HG03135 (cell line): Measurements from ENCODE around the gene WWC2.
"Not testable (repeated sequence)": the region's sequence is repeated elsewhere in the genome, so short reads cannot be mapped to it uniquely, and the experiment has no call there.

Source experiments
- ATAC-seq: cut with Tn5 transposase; IDR thresholded peaks from one replicate; pipeline ENCODE4 v1.9.1; 2021; ENCODE audit warnings: mild to moderate bottlenecking, moderate library complexity; ENCODE audit not compliant: unreplicated experiment

The WWC2 gene

GRCh38 chr4:183324056-183324455 is 225.0 kb downstream of the WWC2 start:
- not testable (repeated sequence) for ATAC-seq

GRCh38 chr4:183324619-183325018 is 225.6 kb downstream of the WWC2 start:
- ATAC-seq, result no peak

- not testable (repeated sequence) for ATAC-seq
These were observed 227.3 kb downstream of the WWC2 start for GRCh38 chr4:183326387-183326786.

- no peak for ATAC-seq
These were observed 227.8 kb downstream of the WWC2 start for GRCh38 chr4:183326853-183327252.

GRCh38 chr4:183327827-183328226 is 228.8 kb downstream of the WWC2 start:
- no peak for ATAC-seq

GRCh38 chr4:183328832-183329231 is 229.8 kb downstream of the WWC2 start:
- no peak for ATAC-seq

GRCh38 chr4:183329244-183329643 is 230.2 kb downstream of the WWC2 start:
- ATAC-seq, result no peak

- no peak for ATAC-seq
These were observed 231.1 kb downstream of the WWC2 start for GRCh38 chr4:183329954-183330742.

GRCh38 chr4:183330841-183331240 is 231.8 kb downstream of the WWC2 start:
- ATAC-seq, result no peak

- no peak for ATAC-seq
These were observed 233.4 kb downstream of the WWC2 start for GRCh38 chr4:183332447-183332846.

GRCh38 chr4:183333202-183333601 is 234.1 kb downstream of the WWC2 start:
- no peak for ATAC-seq

- ATAC-seq, result no peak
These were observed 234.9 kb downstream of the WWC2 start for GRCh38 chr4:183333983-183334382.

- no peak for ATAC-seq
These were observed 236.4 kb downstream of the WWC2 start for GRCh38 chr4:183335369-183335940.

- no peak for ATAC-seq
These were observed 238.3 kb downstream of the WWC2 start for GRCh38 chr4:183337349-183337748.

- no peak for ATAC-seq
These were observed 238.8 kb downstream of the WWC2 start for GRCh38 chr4:183337833-183338232.

GRCh38 chr4:183342541-183343533 is 243.8 kb downstream of the WWC2 start:
- no peak for ATAC-seq

GRCh38 chr4:183343730-183344129 is 244.7 kb downstream of the WWC2 start:
- ATAC-seq, result no peak

GRCh38 chr4:183344523-183345255 is 245.6 kb downstream of the WWC2 start:
- no peak for ATAC-seq

GRCh38 chr4:183345261-183345660 is 246.2 kb downstream of the WWC2 start:
- ATAC-seq, result no peak

- no peak for ATAC-seq
These were observed 248.1 kb downstream of the WWC2 start for GRCh38 chr4:183347146-183347545.

GRCh38 chr4:183347566-183347965 is 248.5 kb downstream of the WWC2 start:
- no peak for ATAC-seq
